ENCODE data around the gene ORM2.

The ORM2 gene

DNA sequence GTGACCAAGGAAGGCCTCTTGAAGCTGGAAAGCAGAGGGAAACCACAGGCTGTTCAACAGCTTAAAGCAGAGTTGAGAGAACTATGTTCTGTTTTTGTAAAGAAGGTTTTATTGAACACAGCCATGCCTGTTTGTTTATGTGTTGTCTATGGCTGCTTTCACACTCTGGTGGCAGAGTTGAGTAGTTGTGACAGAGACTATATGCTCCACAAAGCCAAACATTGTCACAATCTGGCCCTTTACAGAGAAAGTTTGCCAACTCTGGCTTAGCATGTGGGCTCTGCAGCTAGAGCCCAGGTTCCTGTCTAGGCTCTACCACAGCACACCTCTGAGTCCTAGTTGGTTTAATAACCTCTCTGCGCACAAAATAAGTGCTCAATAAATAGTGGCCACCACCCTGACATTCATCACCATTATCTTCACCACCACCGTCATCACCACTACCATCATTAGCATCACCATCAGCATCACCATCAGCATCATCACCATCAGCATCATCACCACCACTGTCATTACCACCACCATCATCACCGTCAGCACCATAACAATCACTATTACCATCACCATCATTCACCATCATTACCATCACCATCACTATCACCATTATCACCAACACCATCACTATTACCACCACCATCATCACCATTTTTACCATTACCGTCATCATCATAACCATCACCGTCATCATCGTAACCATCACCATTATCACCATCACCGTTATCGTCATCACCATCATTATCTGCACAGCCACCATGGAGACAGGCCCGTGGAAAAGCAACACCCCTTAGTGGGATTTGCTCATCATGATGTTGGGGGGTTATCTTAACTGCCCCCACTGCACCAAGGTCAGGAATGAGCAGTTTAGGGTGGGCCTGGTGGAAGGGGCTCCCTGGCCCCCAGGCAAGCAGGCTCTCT lies 39.8 kb downstream of the ORM2 start:
- no peak for TF ChIP-seq CTCF (conservative IDR thresholded peaks at IDR 0.05; ENCODE audit: low read depth, low read length)
- Histone ChIP-seq H3K4me2 (peak overlapping the region; percentile 14; the same call in 1 of the 2 replicates), H3K4me1 (ENCODE audit: low read depth, poor library complexity, severe bottlenecking) (peaks cover 100% of the 10 kb centered on the region), H2AFZ (ENCODE audit: low read depth) (no peak overlapping the region), H3K27ac (peak overlapping the region; percentile 48; the same call in 1 of the 2 replicates), H3K36me3 (ENCODE audit: insufficient read depth) (peaks cover 4% of the 10 kb centered on the region; the same call in 1 of the 2 replicates), H3K27me3 (ENCODE audit: insufficient read depth, low read depth) (no peaks in the 10 kb centered on the region), H4K20me1 (ENCODE audit: insufficient read depth) (no peaks in the 10 kb centered on the region), H3K9ac (no peak overlapping the region), H3K79me2 (ENCODE audit: insufficient read depth, low read depth) (peaks cover 19% of the 10 kb centered on the region; the same call in 1 of the 2 replicates), H3K4me3 (IDR thresholded peaks at IDR 0.05; ENCODE audit: insufficient read depth, low read depth, low read length) (no peak overlapping the region)

DNA sequence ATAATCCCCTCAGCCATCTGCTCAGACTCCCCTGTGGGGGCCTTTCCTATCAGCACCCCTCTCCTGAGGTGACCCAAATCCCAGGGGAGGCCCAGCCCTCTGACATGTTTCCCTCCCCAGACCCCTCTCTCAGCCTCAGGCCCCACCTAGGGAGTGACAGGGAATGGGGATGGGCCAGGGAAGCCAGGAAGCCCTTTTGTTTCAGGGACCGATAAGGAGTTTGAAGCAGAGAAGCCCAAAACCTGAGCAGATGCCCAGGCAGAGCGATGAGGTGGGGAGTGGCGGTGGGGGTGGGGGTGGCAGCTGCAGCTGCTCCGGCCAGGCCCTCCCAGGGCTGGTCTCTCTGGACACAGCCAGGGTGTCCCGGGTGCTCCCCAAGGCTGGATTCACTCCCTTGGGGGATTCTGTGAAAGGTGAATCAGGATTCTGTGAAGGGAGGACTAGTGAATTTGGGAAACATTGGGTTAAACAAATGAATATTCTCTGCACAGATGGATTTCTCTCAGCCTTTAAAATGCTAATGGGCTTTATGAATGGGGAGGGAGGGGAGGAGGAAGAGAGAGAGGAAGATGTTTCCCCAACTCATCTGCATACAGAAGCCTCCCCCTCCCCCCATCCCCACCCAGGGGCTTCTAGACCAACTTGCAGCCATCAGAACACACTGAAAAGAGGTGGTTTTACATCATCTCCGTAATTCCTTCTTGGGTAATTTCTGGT lies 40.7 kb downstream of the ORM2 start:
- Histone ChIP-seq H3K4me2 (no peak overlapping the region), H2AFZ (ENCODE audit: low read depth) (no peak overlapping the region), H3K36me3 (ENCODE audit: insufficient read depth) (peaks cover 4% of the 10 kb centered on the region; the same call in 1 of the 2 replicates), H3K79me2 (ENCODE audit: insufficient read depth, low read depth) (peaks cover 19% of the 10 kb centered on the region; the same call in 1 of the 2 replicates), H3K4me1 (ENCODE audit: low read depth, poor library complexity, severe bottlenecking) (peaks cover 94% of the 10 kb centered on the region), H3K4me3 (IDR thresholded peaks at IDR 0.05; ENCODE audit: insufficient read depth, low read depth, low read length) (no peak overlapping the region), H3K27me3 (ENCODE audit: insufficient read depth, low read depth) (no peaks in the 10 kb centered on the region), H4K20me1 (ENCODE audit: insufficient read depth) (no peaks in the 10 kb centered on the region), H3K27ac (no peak overlapping the region), H3K9ac (no peak overlapping the region)
- no peak for TF ChIP-seq CTCF (conservative IDR thresholded peaks at IDR 0.05; ENCODE audit: low read depth, low read length)

DNA sequence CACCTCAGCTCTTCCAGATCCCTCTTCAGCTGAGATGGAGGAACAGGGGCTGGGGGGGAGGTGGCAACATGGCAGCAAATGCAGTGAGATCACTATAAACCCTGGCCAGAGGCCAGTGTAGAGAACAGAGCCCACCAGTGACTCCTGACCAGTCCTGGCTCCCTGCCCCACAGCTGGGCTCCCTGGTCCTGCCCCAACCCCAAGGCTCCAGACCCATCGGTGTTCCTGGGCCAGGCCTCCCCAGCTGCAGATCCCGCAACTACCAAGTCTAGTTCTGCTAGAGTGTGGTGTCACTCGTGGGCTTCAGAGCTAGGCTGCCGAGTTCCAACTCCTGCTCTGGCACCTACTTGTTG lies 41.3 kb downstream of the ORM2 start:
- Histone ChIP-seq H4K20me1 (ENCODE audit: insufficient read depth) (no peaks in the 10 kb centered on the region), H3K79me2 (ENCODE audit: insufficient read depth, low read depth) (peaks cover 19% of the 10 kb centered on the region; the same call in 1 of the 2 replicates), H3K27ac (no peak overlapping the region), H3K9ac (no peak overlapping the region), H3K27me3 (ENCODE audit: insufficient read depth, low read depth) (no peaks in the 10 kb centered on the region), H3K4me1 (ENCODE audit: low read depth, poor library complexity, severe bottlenecking) (peaks cover 89% of the 10 kb centered on the region), H3K4me2 (no peak overlapping the region), H3K4me3 (IDR thresholded peaks at IDR 0.05; ENCODE audit: insufficient read depth, low read depth, low read length) (no peak overlapping the region), H3K36me3 (ENCODE audit: insufficient read depth) (peaks cover 4% of the 10 kb centered on the region; the same call in 1 of the 2 replicates), H2AFZ (ENCODE audit: low read depth) (no peak overlapping the region)
- no peak for TF ChIP-seq CTCF (conservative IDR thresholded peaks at IDR 0.05; ENCODE audit: low read depth, low read length)

DNA sequence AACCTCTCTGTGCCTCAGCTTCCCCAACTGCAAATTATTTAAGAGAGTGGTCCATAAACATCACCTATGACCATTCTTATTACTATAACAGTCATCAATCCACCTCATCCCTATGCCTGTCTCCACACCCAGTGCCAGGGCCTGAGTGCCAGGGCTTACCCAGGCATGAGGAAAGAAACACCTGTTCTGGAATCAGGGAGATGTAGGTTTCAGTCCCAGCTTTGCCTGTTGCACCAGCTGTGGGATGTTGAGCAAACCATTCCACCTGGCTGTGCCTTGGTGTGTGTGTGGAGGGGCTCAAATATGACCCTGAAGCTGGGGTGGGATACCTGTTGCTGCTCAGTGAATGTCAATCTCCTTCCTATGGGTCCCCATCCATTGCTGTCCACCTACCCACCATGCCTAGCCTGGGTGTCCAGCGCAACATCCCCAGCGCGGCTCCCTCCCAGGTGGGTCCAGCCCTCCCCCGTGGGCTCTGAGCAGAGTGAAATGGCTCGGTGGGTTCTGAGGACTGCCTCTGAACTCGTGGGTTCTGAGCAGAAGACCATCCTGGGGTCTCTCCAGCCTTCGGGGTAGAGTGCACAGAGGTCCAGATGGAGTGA lies 41.8 kb downstream of the ORM2 start:
- H2AFZ ChIP-seq (ENCODE audit: low read depth), result no peak overlapping the region
- H3K4me3 ChIP-seq (IDR thresholded peaks at IDR 0.05; ENCODE audit: insufficient read depth, low read depth, low read length), result no peak overlapping the region
- TF ChIP-seq CTCF (conservative IDR thresholded peaks at IDR 0.05; ENCODE audit: low read depth, low read length), result no peak
- H3K79me2 ChIP-seq (ENCODE audit: insufficient read depth, low read depth), result peaks cover 19% of the 10 kb centered on the region; the same call in 1 of the 2 replicates
- peaks cover 85% of the 10 kb centered on the region for H3K4me1 ChIP-seq (ENCODE audit: low read depth, poor library complexity, severe bottlenecking)
- 0 out of 2 replicates have a peak overlapping the region, but pooled peaks have one; percentile 7 for H3K27ac ChIP-seq
- H3K27me3 ChIP-seq (ENCODE audit: insufficient read depth, low read depth), result no peaks in the 10 kb centered on the region
- H3K4me2 ChIP-seq, result no peak overlapping the region
- H3K36me3 ChIP-seq (ENCODE audit: insufficient read depth), result peaks cover 4% of the 10 kb centered on the region; the same call in 1 of the 2 replicates
- no peak overlapping the region for H3K9ac ChIP-seq
- H4K20me1 ChIP-seq (ENCODE audit: insufficient read depth), result no peaks in the 10 kb centered on the region
